Spleen (tissue), 7 donors: ENCODE results near the gene FOXK1.

Experiments used
- CTCF ChIP-seq, 11 experiments: fragments of 200-600 bp in 7 of 11; fragments of 450-650 bp in 4 of 11; sonication (generic) in 4 of 11; IDR thresholded peaks in 8 of 11; conservative IDR thresholded peaks in 3 of 11; 1 replicate in 7 of 11; 2 replicates in 4 of 11; pipeline versions ENCODE4 v1.4.0 to v1.8.0; 2016 to 2021; ENCODE audit warnings: antibody characterized with exemption in 11 of 11, inconsistent platforms in 4 of 11, mild to moderate bottlenecking in 1 of 11
- POLR2A ChIP-seq, 3 donors: fragments of 450-650 bp; IDR thresholded peaks; one replicate each; pipeline ENCODE4 v1.5.1; 2017; ENCODE audit warnings: antibody characterized with exemption in 3 of 3, mild to moderate bottlenecking in 1 of 3
- POLR2AphosphoS5 ChIP-seq, 3 donors: sonication (generic); formaldehyde crosslinking; IDR thresholded peaks; one replicate each; pipeline ENCODE4 v1.5.1; 2017; ENCODE audit warnings: antibody characterized with exemption in 3 of 3
- donor health status: DM: no; HTN: no; CAD: no; lungs with moderate emphysema.
- donor health status: DM: no; HTN: no; CAD: no.
- donor health status: DM: no; HTN: no; CAD: no.

- TF ChIP-seq CTCF (IDR thresholded peaks at IDR 0.05 in 8 of 11, conservative IDR thresholded peaks at IDR 0.05 in 3 of 11) = no peak
- TF ChIP-seq POLR2A (IDR thresholded peaks at IDR 0.05) = no peak
- TF ChIP-seq POLR2AphosphoS5 (IDR thresholded peaks at IDR 0.05) = no peak
These were observed 42.5 kb downstream of the FOXK1 start for GRCh38 chr7:4724648-4725013.
